ENCODE data around the gene NT5DC2. TPM values are rescaled to one million over a fixed set of nuclear protein-coding genes. Genes with fewer than 3 reads are reported as not detected.

NT5DC2 gene
- total RNA-seq, 2 donors from 2014 or later: 70.8 to 117 TPM

GRCh38 chr3:52525680-52526561, 7.7 kb downstream of the NT5DC2 start:
- no peaks in the 10 kb centered on the region for H3K9me3 ChIP-seq
- intact Hi-C loops (cut with DNase I): no loop called here
- H3K36me3 ChIP-seq: no peaks in the 10 kb centered on the region
- TF ChIP-seq CTCF (IDR thresholded peaks at IDR 0.05) (no peak), POLR2A (IDR thresholded peaks at IDR 0.05) (no peak), POLR2AphosphoS5 (IDR thresholded peaks at IDR 0.05) (no peak)
- 59% methylated on average over 9 of the region's 9 CpGs for WGBS
- no peak overlapping the region for H3K4me3 ChIP-seq
- H3K27ac ChIP-seq: peak overlapping the region; percentile 43 to 74
- no peaks in the 10 kb centered on the region for H3K27me3 ChIP-seq (replicated peaks; ENCODE audit: insufficient read depth)
- peaks cover 3% of the 10 kb centered on the region for H3K4me1 ChIP-seq (replicated peaks)
- DNase-seq (ENCODE audit: low spot score): no peak

DNA sequence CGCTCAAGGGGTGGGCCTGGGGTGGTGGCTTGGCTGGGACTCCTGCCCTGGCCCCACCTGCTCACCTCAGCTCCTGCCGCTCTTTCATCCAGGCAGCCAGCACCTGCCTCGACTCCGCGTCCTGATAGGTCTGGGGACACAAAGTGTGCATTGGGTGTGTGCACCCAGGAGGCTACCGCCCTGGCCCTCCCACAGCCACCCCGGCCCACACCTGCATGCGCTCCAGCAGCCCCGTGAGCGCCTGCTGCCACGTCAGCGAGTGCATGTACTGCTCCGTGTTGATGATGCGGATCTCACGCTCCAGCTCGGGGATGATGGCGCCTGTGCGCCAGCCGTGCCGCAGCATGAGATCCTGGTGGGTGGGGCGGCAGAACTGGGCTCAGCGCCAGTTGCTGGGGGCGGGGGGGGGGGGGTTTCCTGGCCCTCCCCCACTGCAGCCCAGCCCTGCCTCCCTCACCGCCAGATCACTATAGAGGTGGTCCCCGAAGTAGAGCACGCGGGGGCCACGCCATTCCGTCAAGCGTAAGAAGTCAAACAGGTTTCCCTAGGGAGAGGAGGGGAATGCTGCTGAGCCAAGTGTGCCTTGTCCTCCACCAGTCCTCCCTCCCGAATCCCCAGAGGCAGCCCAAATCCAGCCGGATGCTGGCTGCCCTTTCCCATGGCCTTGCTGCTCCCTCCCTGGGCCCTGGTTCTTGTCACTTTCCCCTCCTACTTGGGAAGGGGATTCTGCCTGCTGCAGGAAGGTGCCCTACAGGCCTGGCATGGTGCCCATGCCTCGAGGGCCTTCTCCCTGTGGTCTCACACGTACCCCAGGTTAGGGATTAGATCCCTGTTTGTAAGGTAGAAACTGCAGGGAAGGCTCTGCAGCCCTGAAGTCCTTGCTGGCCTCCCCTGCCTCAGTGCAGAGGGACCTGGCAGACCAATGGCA, 8.6 kb downstream of the NT5DC2 start:
- Histone ChIP-seq H3K27ac (peak overlapping the region; percentile 43 to 74), H3K9me3 (no peaks in the 10 kb centered on the region), H3K27me3 (replicated peaks; ENCODE audit: insufficient read depth) (no peaks in the 10 kb centered on the region), H3K4me1 (replicated peaks) (no peaks in the 10 kb centered on the region), H3K36me3 (no peaks in the 10 kb centered on the region), H3K4me3 (peak overlapping the region in 1 of 2 donors; percentile 7)
- DNase-seq (ENCODE audit: low spot score): peak; percentile 57
- intact Hi-C loops (cut with DNase I): no loop called here
- 24% methylated on average over 32 of the region's 34 CpGs for WGBS
- TF ChIP-seq CTCF (IDR thresholded peaks at IDR 0.05) (no peak), POLR2AphosphoS5 (IDR thresholded peaks at IDR 0.05) (peak; percentile 54)

GRCh38 chr3:52524258-52524751, 9.4 kb downstream of the NT5DC2 start:
- no peaks in the 10 kb centered on the region for H3K9me3 ChIP-seq
- H3K4me3 ChIP-seq: no peak overlapping the region
- H3K4me1 ChIP-seq (replicated peaks): no peaks in the 10 kb centered on the region
- 85% methylated on average over 18 of the region's 18 CpGs for WGBS
- DNase-seq (ENCODE audit: low spot score): no peak
- H3K36me3 ChIP-seq: no peaks in the 10 kb centered on the region
- peak overlapping the region; percentile 43 to 74 for H3K27ac ChIP-seq
- intact Hi-C loops (cut with DNase I): no loop called here
- no peak for TF ChIP-seq POLR2AphosphoS5 (IDR thresholded peaks at IDR 0.05)
- TF ChIP-seq POLR2A (IDR thresholded peaks at IDR 0.05): no peak
- TF ChIP-seq CTCF (IDR thresholded peaks at IDR 0.05): no peak
- H3K27me3 ChIP-seq (replicated peaks; ENCODE audit: insufficient read depth): no peaks in the 10 kb centered on the region

- DNase-seq (ENCODE audit: low spot score): no peak
- Histone ChIP-seq H3K27me3 (replicated peaks; ENCODE audit: insufficient read depth) (no peaks in the 10 kb centered on the region), H3K4me1 (replicated peaks) (no peaks in the 10 kb centered on the region), H3K27ac (no peak overlapping the region), H3K4me3 (no peak overlapping the region), H3K9me3 (no peaks in the 10 kb centered on the region), H3K36me3 (no peaks in the 10 kb centered on the region)
- intact Hi-C loops (cut with DNase I): no loop called here
- 93% methylated on average over 26 of the region's 26 CpGs for WGBS
- TF ChIP-seq POLR2A (IDR thresholded peaks at IDR 0.05) (no peak), POLR2AphosphoS5 (IDR thresholded peaks at IDR 0.05) (no peak), CTCF (IDR thresholded peaks at IDR 0.05) (no peak)
Observed at GRCh38 chr3:52523386-52524257, 10.0 kb downstream of the NT5DC2 start.
